Fibroblast of lung (primary cell): ENCODE results near the gene PGAM5. TPM values are rescaled to one million over a fixed set of nuclear protein-coding genes. Genes with fewer than 3 reads are reported as not detected.

ENCODE experiments used
- DNase-seq, 2 donors: peaks; one replicate each; pipeline versions ENCODE4 v3.0.0 to v3.0.0-alpha.2; 2010; ENCODE audit warnings: low read depth in 2 of 2
- H2AFZ ChIP-seq: 2 replicates; pipeline ENCODE4 v1.5.1; 2012; ENCODE audit warnings: low read length, control low read depth, inconsistent platforms
- H3K27ac ChIP-seq: 2 replicates; pipeline ENCODE4 v1.5.1; 2011; ENCODE audit warnings: low read length, control low read depth; ENCODE audit not compliant: insufficient read depth
- H3K27me3 ChIP-seq: 2 replicates; pipeline ENCODE4 v1.5.1; 2011; ENCODE audit warnings: mild to moderate bottlenecking, low read length; ENCODE audit not compliant: control insufficient read depth, insufficient read depth
- H3K36me3 ChIP-seq: 2 replicates; pipeline ENCODE4 v1.5.1; 2011; ENCODE audit warnings: low read length; ENCODE audit not compliant: control insufficient read depth, insufficient read depth
- H3K4me1 ChIP-seq: 2 replicates; pipeline ENCODE4 v1.5.1; 2011; ENCODE audit warnings: low read length; ENCODE audit not compliant: control insufficient read depth, insufficient read depth; ENCODE audit errors: extremely low read depth
- H3K4me2 ChIP-seq: 2 replicates; pipeline ENCODE4 v1.5.1; 2011; ENCODE audit warnings: low read length, control low read depth; ENCODE audit not compliant: insufficient read depth; ENCODE audit errors: extremely low read depth
- H3K4me3 ChIP-seq, 4 experiments: fragments of 200-600 bp in 1 of 4; sonication (generic) in 1 of 4; replicated peaks in 1 of 4; 2 replicates each; pipeline ENCODE4 v1.5.1; 2011 to 2016; ENCODE audit warnings: low read length in 4 of 4, low read depth in 3 of 4, mild to moderate bottlenecking in 3 of 4, control low read depth in 2 of 4, inconsistent platforms in 1 of 4, mixed read lengths in 1 of 4; ENCODE audit not compliant: insufficient read depth in 1 of 4; ENCODE audit errors: control extremely low read depth in 1 of 4
- H3K79me2 ChIP-seq: 2 replicates; pipeline ENCODE4 v1.5.1; 2012; ENCODE audit warnings: mild to moderate bottlenecking, low read length, inconsistent platforms; ENCODE audit not compliant: control insufficient read depth, insufficient read depth
- H3K9ac ChIP-seq: 2 replicates; pipeline ENCODE4 v1.5.1; 2011; ENCODE audit warnings: mild to moderate bottlenecking, low read length, control low read depth; ENCODE audit not compliant: insufficient read depth
- H3K9me3 ChIP-seq: 2 replicates; pipeline ENCODE4 v1.5.1; 2012; ENCODE audit warnings: low read depth, low read length; ENCODE audit not compliant: control insufficient read depth, insufficient read depth
- H4K20me1 ChIP-seq: 2 replicates; pipeline ENCODE4 v1.5.1; 2011; ENCODE audit warnings: low read length; ENCODE audit not compliant: control insufficient read depth, insufficient read depth; ENCODE audit errors: extremely low read depth
- EZH2 ChIP-seq: IDR thresholded peaks from 2 replicates; pipeline ENCODE4 v1.5.1; 2012; ENCODE audit warnings: low read length, control low read depth, mild to moderate bottlenecking; ENCODE audit errors: missing control alignments
- polyA plus RNA-seq, 2 donors: library from polyadenylated mRNA; depleted of rRNA in 1 of 2; stranded (reverse) in 1 of 2; unstranded in 1 of 2; fragments of >200 nt; gene quantifications; 2 replicates each; pipeline ENCODE4 v1.2.1, GENCODE V29; 2011 to 2012; ENCODE audit warnings: missing spikeins in 1 of 2
- total RNA-seq: library from RNA; depleted of rRNA; stranded (reverse); fragments of >200 nt; gene quantifications from 2 replicates; pipeline ENCODE4 v1.2.1, GENCODE V29; 2014
- TF ChIP-seq, protein P1 (sequence below), 2 donors: IDR thresholded peaks in 1 of 2; conservative IDR thresholded peaks in 1 of 2; 1 replicate in 1 of 2; 2 replicates in 1 of 2; pipeline ENCODE4 v1.5.1; 2011 to 2012; ENCODE audit warnings: low read length in 2 of 2, control low read depth in 1 of 2, inconsistent platforms in 1 of 2, low read depth in 1 of 2, mild to moderate bottlenecking in 1 of 2

The PGAM5 gene
- total and polyA plus RNA-seq, 2 donors (not counting 1 experiment from before 2014, with no cell fraction given), result 9.8 to 27.1 TPM

- Histone ChIP-seq H3K36me3 (peaks cover 1% of the 10 kb centered on the region), H3K27me3 (no peaks in the 10 kb centered on the region), H3K4me3 (no peak overlapping the region), H3K27ac (no peak overlapping the region), H3K4me2 (no peak overlapping the region), H3K9me3 (no peaks in the 10 kb centered on the region), H4K20me1 (no peaks in the 10 kb centered on the region), H3K9ac (no peak overlapping the region), H3K4me1 (no peaks in the 10 kb centered on the region), H3K79me2 (peaks cover 30% of the 10 kb centered on the region), H2AFZ (no peak overlapping the region)
- DNase-seq, result no peak
- TF ChIP-seq EZH2, result no peak
- TF ChIP-seq, protein P1, sequence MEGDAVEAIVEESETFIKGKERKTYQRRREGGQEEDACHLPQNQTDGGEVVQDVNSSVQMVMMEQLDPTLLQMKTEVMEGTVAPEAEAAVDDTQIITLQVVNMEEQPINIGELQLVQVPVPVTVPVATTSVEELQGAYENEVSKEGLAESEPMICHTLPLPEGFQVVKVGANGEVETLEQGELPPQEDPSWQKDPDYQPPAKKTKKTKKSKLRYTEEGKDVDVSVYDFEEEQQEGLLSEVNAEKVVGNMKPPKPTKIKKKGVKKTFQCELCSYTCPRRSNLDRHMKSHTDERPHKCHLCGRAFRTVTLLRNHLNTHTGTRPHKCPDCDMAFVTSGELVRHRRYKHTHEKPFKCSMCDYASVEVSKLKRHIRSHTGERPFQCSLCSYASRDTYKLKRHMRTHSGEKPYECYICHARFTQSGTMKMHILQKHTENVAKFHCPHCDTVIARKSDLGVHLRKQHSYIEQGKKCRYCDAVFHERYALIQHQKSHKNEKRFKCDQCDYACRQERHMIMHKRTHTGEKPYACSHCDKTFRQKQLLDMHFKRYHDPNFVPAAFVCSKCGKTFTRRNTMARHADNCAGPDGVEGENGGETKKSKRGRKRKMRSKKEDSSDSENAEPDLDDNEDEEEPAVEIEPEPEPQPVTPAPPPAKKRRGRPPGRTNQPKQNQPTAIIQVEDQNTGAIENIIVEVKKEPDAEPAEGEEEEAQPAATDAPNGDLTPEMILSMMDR (conservative IDR thresholded peaks at IDR 0.05 in 1 of 2, IDR thresholded peaks at IDR 0.05 in 1 of 2; ENCODE audit: low read depth in 1 of 2, low read length in 2 of 2), result no peak
Measured at GRCh38 chr12:132713123-132713522, 2.5 kb downstream of the PGAM5 start.

GRCh38 chr12:132715874-132716273 is 5.2 kb downstream of the PGAM5 start:
- peaks cover 17% of the 10 kb centered on the region for H3K36me3 ChIP-seq
- no peaks in the 10 kb centered on the region for H3K4me1 ChIP-seq
- no peaks in the 10 kb centered on the region for H3K9me3 ChIP-seq
- H3K27ac ChIP-seq, result no peak overlapping the region
- no peak overlapping the region for H3K4me2 ChIP-seq
- H3K27me3 ChIP-seq, result no peaks in the 10 kb centered on the region
- TF ChIP-seq EZH2, result no peak
- TF ChIP-seq, protein P1 (conservative IDR thresholded peaks at IDR 0.05 in 1 of 2, IDR thresholded peaks at IDR 0.05 in 1 of 2; ENCODE audit: low read depth in 1 of 2, low read length in 2 of 2), result no peak
- H3K79me2 ChIP-seq, result peaks cover 30% of the 10 kb centered on the region
- H3K9ac ChIP-seq, result no peak overlapping the region
- H4K20me1 ChIP-seq, result no peaks in the 10 kb centered on the region
- DNase-seq, result no peak
- H2AFZ ChIP-seq, result no peak overlapping the region
- no peak overlapping the region for H3K4me3 ChIP-seq

- H3K9ac ChIP-seq, result no peak overlapping the region
- H3K4me1 ChIP-seq, result no peaks in the 10 kb centered on the region
- no peak overlapping the region for H3K27ac ChIP-seq
- H3K79me2 ChIP-seq, result peaks cover 25% of the 10 kb centered on the region
- H3K4me2 ChIP-seq, result no peak overlapping the region
- H4K20me1 ChIP-seq, result no peaks in the 10 kb centered on the region
- H3K27me3 ChIP-seq, result no peaks in the 10 kb centered on the region
- no peak overlapping the region for H2AFZ ChIP-seq
- no peak overlapping the region for H3K4me3 ChIP-seq
- H3K9me3 ChIP-seq, result no peaks in the 10 kb centered on the region
- no peak for DNase-seq
- TF ChIP-seq EZH2, result no peak
- TF ChIP-seq, protein P1 (conservative IDR thresholded peaks at IDR 0.05 in 1 of 2, IDR thresholded peaks at IDR 0.05 in 1 of 2; ENCODE audit: low read depth in 1 of 2, low read length in 2 of 2), result no peak
- peaks cover 18% of the 10 kb centered on the region for H3K36me3 ChIP-seq
Measured at GRCh38 chr12:132716356-132716755, 5.7 kb downstream of the PGAM5 start.
